Measurements from ENCODE around the gene KPTN. TPM values are rescaled to one million over a fixed set of nuclear protein-coding genes. Genes with fewer than 3 reads are reported as not detected.

The KPTN gene
- total RNA-seq, 4 donors from 2014 or later, result 3.5 to 9.0 (median 5.9) TPM

- WGBS, 2 donors, result 55 to 58% methylated on average over 4 to 6 of the region's 6 CpGs
- TF ChIP-seq POLR2A (IDR thresholded peaks at IDR 0.05) (no peak), CTCF (IDR thresholded peaks at IDR 0.05) (no peak)
- no peak overlapping the region for H3K4me3 ChIP-seq (ENCODE audit: low read depth, poor library complexity, severe bottlenecking)
- no peak for DNase-seq (ENCODE audit: low spot score in 2 of 2)
- intact Hi-C loops (cut with DNase I; ENCODE audit: low total_unique reads), result no loop called here
These were observed 27.1 kb upstream of the KPTN start for GRCh38 chr19:47511128-47511517.

- intact Hi-C loops (cut with DNase I; ENCODE audit: low total_unique reads), result no loop called here
These were observed 26.6 kb upstream of the KPTN start for GRCh38 chr19:47510516-47511127.

GRCh38 chr19:47509973-47510372 is 26.0 kb upstream of the KPTN start:
- DNase-seq (ENCODE audit: low spot score in 2 of 2), result peak in 1 of 2 donors; percentile 48
- intact Hi-C loops (cut with DNase I; ENCODE audit: low total_unique reads), result no loop called here
- no peak overlapping the region for H3K4me3 ChIP-seq (ENCODE audit: low read depth, poor library complexity, severe bottlenecking)
- 8 to 40% methylated on average over 8 of the region's 8 CpGs for WGBS, 2 donors
- TF ChIP-seq CTCF (IDR thresholded peaks at IDR 0.05), result no peak
- no peak for TF ChIP-seq POLR2A (IDR thresholded peaks at IDR 0.05)

More at GRCh38 chr19:47510516-47511127, 26.6 kb upstream of the KPTN start:
- no peak for TF ChIP-seq POLR2A (IDR thresholded peaks at IDR 0.05)
- no peak for TF ChIP-seq CTCF (IDR thresholded peaks at IDR 0.05)
- no peak overlapping the region for H3K4me3 ChIP-seq (ENCODE audit: low read depth, poor library complexity, severe bottlenecking)
- DNase-seq (ENCODE audit: low spot score in 2 of 2), result no peak
- 44 to 50% methylated on average over 11 to 12 of the region's 12 CpGs for WGBS, 2 donors

GRCh38 chr19:47509170-47509847 is 25.3 kb upstream of the KPTN start:
- DNase-seq (ENCODE audit: low spot score in 2 of 2), result no peak
- no peak overlapping the region for H3K4me3 ChIP-seq (ENCODE audit: low read depth, poor library complexity, severe bottlenecking)
- TF ChIP-seq CTCF (IDR thresholded peaks at IDR 0.05) (no peak), POLR2A (IDR thresholded peaks at IDR 0.05) (no peak)
- intact Hi-C loops (cut with DNase I; ENCODE audit: low total_unique reads), result no loop called here
- 43 to 57% methylated on average over 20 of the region's 20 CpGs for WGBS, 2 donors

- TF ChIP-seq CTCF (IDR thresholded peaks at IDR 0.05) (no peak), POLR2A (IDR thresholded peaks at IDR 0.05) (no peak)
- no peak for DNase-seq (ENCODE audit: low spot score in 2 of 2)
- H3K4me3 ChIP-seq (ENCODE audit: low read depth, poor library complexity, severe bottlenecking), result no peak overlapping the region
- intact Hi-C loops (cut with DNase I; ENCODE audit: low total_unique reads), result no loop called here
- WGBS, 2 donors, result 76 to 83% methylated on average over 5 of the region's 5 CpGs
These were observed 24.7 kb upstream of the KPTN start for GRCh38 chr19:47508721-47509120.

Data from lower leg skin (tissue), 4 donors.